NB4 (cell line): ENCODE results near the gene ANKRD31.

Experiments
- DNase-seq: peaks from one replicate; pipeline ENCODE4 v3.0.0; 2010; ENCODE audit warnings: low read depth
- H3K4me3 ChIP-seq: one replicate; pipeline ENCODE4 v1.5.1; 2011; ENCODE audit warnings: mild to moderate bottlenecking, low read depth, low read length, moderate library complexity
- MYC ChIP-seq: IDR thresholded peaks from 2 replicates; pipeline ENCODE4 v1.6.1; 2011; ENCODE audit warnings: low read depth, low read length
- POLR2A ChIP-seq: IDR thresholded peaks from 2 replicates; pipeline ENCODE4 v1.6.1; 2011; ENCODE audit warnings: mild to moderate bottlenecking; ENCODE audit not compliant: insufficient read length; ENCODE audit errors: extremely low read depth
- TF ChIP-seq, protein P1 (sequence below): IDR thresholded peaks from one replicate; pipeline ENCODE4 v1.5.1; 2012; ENCODE audit warnings: low read depth, low read length
- TF ChIP-seq, protein P2 (sequence below): IDR thresholded peaks from 2 replicates; pipeline ENCODE4 v1.6.1; 2011; ENCODE audit warnings: low read depth, low read length

ANKRD31 gene

GRCh38 chr5:75057561-75057960, 179.1 kb downstream of the ANKRD31 start:
- no peak overlapping the region for H3K4me3 ChIP-seq
- no peak for DNase-seq

DNA sequence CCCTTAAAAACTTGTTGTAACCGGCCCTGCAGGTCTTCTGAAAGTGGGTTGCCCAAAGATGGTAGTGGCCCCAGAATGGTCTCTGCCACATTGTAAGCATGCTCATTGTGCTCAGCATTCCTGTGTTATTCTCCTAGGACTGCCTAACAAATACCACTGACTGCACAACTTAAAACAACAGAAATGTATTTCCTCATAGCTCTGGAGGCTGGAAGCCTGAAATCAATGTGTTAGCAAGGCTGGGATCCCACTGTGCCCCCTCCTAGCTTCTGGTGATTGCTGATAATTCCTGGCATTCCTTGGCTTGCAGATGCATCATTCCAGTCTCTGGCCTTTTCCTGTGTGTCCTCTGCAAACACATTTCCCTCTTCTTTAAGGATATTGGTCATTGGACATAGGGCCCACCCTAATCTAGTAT, 180.9 kb downstream of the ANKRD31 start:
- DNase-seq: no peak
- TF ChIP-seq POLR2A (no peak), MYC (no peak)
- TF ChIP-seq, protein P1, sequence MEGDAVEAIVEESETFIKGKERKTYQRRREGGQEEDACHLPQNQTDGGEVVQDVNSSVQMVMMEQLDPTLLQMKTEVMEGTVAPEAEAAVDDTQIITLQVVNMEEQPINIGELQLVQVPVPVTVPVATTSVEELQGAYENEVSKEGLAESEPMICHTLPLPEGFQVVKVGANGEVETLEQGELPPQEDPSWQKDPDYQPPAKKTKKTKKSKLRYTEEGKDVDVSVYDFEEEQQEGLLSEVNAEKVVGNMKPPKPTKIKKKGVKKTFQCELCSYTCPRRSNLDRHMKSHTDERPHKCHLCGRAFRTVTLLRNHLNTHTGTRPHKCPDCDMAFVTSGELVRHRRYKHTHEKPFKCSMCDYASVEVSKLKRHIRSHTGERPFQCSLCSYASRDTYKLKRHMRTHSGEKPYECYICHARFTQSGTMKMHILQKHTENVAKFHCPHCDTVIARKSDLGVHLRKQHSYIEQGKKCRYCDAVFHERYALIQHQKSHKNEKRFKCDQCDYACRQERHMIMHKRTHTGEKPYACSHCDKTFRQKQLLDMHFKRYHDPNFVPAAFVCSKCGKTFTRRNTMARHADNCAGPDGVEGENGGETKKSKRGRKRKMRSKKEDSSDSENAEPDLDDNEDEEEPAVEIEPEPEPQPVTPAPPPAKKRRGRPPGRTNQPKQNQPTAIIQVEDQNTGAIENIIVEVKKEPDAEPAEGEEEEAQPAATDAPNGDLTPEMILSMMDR: no peak
- TF ChIP-seq, protein P2, sequence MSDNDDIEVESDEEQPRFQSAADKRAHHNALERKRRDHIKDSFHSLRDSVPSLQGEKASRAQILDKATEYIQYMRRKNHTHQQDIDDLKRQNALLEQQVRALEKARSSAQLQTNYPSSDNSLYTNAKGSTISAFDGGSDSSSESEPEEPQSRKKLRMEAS: no peak
- no peak overlapping the region for H3K4me3 ChIP-seq

More at GRCh38 chr5:75057561-75057960, 179.1 kb downstream of the ANKRD31 start:
- TF ChIP-seq MYC: no peak
- TF ChIP-seq, protein P1: no peak

GRCh38 chr5:75054134-75054930, 182.3 kb downstream of the ANKRD31 start:
- TF ChIP-seq POLR2A (no peak), MYC (no peak)
- TF ChIP-seq, protein P1: no peak
- TF ChIP-seq, protein P2: no peak
- DNase-seq: no peak
- no peak overlapping the region for H3K4me3 ChIP-seq

DNA sequence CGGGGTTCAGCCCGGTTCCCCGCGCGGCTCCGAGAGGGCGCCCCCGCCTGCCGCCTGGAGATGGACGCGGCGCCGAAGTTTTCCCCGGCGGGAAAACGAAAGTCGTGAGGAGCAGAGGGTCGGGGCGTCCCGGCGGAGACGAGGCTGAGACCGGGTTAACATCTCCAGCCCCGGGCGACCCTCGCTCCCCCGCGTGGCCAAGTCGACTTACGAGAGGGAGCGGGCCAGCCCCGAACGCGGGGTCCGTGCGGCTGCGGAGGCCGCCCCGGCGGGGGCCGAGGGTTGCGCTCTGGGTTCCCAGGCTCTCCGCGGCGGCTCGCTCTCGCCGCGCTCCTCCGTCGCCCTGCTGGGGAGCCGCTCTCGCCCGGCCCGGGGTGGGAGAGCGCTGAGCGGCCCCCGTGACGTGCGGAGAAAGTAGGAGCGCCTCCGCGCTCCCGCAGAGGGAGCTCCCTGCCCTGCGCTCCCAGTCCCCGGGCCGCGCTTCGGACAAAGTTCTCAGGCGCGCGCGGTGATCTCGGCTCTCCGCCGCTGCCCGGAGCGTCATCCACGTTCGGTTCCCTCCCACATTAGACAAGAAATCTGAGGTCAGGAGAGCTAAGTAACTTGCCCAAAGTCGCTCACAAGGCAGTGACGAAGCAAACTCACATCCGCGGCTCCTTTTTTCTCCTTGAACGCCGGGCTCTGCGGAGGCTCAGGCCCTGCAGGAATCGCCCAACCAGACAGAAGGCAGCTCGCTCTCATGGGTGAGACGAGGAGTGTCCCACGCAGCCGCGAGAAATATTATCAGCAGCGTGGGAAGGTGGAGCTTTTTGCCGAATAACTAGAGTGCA, 183.2 kb downstream of the ANKRD31 start:
- peak; percentile 48 for DNase-seq
- no peak overlapping the region for H3K4me3 ChIP-seq
- TF ChIP-seq, protein P1: no peak
- TF ChIP-seq, protein P2: no peak
- no peak for TF ChIP-seq MYC
- TF ChIP-seq POLR2A: no peak

- DNase-seq: no peak
- TF ChIP-seq MYC (no peak), POLR2A (no peak)
- TF ChIP-seq, protein P1: no peak
- TF ChIP-seq, protein P2: no peak
- H3K4me3 ChIP-seq: no peak overlapping the region
Observed at GRCh38 chr5:75053054-75053303, 183.7 kb downstream of the ANKRD31 start.
